ENCODE data around the gene FAM131C.
"Not testable (repeated sequence)": the region's sequence is repeated elsewhere in the genome, so short reads cannot be mapped to it uniquely, and the experiment has no call there.

The FAM131C gene

GRCh38 chr1:16076031-16076864, 2.8 kb upstream of the FAM131C start:
- DNase-seq: no peak

- DNase-seq: no peak
Observed at GRCh38 chr1:16075337-16076030, 2.0 kb upstream of the FAM131C start.

DNA sequence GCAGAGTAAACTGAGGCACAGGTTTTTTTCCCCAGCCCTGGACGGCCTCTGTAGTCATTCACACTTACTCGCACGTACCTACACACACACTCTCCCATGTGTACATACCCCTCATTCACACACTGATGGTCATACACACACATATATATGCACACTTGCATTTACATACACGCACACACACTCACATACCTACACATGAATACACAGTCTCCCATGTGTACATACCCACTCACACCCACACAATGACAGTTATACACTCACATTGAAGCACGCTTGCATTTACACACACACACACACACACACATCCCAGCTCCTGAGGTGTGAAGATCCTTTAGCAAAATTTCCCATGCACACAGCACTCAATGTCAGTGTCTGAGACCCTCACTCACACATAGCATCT, 766 bp upstream of the FAM131C start:
- DNase-seq: no peak

GRCh38 chr1:16072616-16073484, 601 bp downstream of the FAM131C start:
- DNase-seq: no peak

DNA sequence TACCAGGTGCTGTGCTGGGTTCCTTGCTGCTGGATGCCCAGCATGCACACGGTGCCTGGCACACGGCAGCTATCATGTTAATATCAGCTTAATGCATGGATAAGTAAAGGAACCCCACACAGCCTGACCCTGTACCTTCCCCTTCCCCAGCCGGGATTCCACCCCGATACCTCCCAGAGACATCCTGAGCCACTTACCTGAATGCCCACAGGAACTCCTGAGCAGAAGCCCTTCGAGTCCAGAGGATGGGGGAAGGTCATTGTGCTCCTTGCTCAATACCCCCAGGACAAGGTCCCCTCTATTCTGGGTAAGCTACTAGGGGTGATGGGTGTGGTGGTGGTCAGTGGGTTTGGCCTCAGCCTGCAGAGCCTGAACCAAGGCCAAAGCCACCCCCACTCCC, 1.4 kb downstream of the FAM131C start:
- no peak for DNase-seq

DNA sequence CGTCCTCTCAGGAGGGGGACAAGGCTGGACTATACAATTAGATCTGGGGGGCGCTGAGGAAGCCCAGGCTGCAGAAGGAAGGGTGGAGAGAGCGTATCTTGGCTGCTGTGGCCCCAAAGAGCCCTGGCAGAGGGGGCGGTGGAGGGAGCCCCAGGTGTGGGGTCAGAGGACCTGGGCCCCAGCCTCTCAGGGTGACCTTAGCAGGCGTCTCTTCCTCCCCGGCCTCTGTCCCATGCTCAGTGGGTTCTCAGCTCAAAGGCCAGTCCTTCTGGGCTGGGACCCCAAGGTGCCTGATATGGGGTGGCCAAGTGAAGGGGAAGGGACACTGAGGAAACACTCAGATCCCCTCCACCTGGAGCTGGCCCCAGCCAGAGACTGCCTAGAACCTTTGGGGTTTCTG, 1.8 kb downstream of the FAM131C start:
- no peak for DNase-seq

DNA sequence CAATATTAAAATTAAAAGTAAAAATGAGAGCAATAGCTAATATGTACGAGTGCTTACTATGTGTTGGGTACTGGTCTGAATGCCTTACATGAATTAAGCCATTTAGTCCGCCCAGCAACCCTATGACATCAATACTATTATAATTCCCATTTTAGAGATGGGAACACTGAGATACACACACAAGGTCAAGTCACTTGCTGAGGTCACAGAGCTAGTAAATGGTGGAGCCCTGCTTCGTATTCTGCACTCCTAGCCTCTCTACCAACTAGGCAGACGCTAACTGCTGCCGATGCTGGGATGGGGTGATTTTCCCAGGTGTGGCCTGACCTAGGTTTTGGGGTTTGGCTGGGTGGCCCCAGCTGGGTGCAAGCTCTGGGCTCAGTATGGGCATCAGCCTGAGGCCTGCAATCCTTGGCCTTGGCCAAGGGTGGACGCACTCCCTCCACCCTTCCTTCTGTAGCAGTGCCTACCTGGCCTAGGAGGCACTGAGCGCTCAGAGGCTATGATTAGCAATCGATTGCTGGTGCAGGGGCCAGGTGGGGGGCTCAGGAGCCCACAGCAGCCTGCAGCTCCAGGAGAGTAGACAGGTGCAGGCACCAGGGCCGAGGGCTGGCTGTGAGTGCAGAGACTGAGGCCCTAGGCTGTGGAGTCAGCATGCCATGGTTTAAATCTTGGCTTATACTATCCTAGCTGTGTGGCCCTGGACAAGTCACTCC, 2.7 kb downstream of the FAM131C start:
- DNase-seq: no peak

- no peak for DNase-seq
Observed at GRCh38 chr1:16068356-16069270, 4.8 kb downstream of the FAM131C start.

GRCh38 chr1:16067933-16068332, 5.5 kb downstream of the FAM131C start:
- no peak for DNase-seq

DNA sequence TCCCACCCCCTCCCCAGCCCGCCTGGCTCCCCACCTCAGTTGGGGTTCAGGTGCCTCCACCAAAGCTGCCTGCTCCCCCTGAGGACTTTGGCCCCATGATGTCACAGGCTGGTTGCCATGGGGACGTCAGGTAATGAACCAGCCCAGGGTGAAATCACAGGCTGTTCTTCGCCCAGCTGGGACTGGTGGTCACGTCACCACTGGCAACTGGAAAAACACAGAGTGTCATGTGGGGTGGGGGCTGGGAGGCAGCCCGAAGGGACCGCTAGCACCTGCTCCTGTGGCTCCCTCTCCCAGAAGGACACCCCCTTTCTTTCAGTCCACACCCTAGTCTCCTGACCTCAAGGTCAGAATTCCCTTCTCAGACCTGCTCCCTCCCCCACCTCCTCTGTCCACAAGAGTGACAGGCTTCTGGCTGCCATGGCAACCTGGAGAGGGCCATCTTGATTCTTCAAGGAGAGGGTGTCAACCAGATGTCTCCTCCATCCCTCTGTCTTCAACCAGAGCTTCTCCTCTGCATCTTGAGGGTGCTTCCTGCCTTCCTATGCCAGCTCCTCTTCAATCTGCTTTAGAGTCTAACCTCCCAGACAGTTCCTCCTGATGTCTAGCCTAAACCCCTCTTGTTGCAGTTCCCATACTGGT, 6.2 kb downstream of the FAM131C start:
- DNase-seq: no peak

GRCh38 chr1:16066245-16066644, 7.2 kb downstream of the FAM131C start:
- DNase-seq: no peak

DNA sequence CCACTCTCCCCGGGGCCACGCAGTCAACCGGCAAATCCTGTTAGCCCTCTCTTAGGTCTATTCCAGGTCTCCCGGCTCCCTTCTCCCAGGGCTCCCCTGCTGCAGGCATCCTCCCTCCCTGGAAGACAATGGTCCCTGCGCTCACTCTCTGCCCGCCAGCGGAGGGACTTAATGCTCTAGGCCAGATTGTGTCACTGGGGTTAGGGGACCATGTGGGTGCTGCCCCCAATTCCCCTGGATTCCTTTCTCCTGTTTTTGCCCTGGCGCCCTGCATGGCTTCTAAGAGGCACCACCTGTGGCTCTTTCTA, 8.2 kb downstream of the FAM131C start:
- no peak for DNase-seq

- DNase-seq: peak in 1 of 4 experiments; percentile 11
Observed at GRCh38 chr1:16064536-16065268, 8.7 kb downstream of the FAM131C start.

- no peak for DNase-seq
Observed at GRCh38 chr1:16063921-16064320, 9.5 kb downstream of the FAM131C start.

GRCh38 chr1:16063226-16063829, 10.1 kb downstream of the FAM131C start:
- DNase-seq: no peak

- DNase-seq: not testable (repeated sequence)
Observed at GRCh38 chr1:16062687-16063075, 10.8 kb downstream of the FAM131C start.

DNA sequence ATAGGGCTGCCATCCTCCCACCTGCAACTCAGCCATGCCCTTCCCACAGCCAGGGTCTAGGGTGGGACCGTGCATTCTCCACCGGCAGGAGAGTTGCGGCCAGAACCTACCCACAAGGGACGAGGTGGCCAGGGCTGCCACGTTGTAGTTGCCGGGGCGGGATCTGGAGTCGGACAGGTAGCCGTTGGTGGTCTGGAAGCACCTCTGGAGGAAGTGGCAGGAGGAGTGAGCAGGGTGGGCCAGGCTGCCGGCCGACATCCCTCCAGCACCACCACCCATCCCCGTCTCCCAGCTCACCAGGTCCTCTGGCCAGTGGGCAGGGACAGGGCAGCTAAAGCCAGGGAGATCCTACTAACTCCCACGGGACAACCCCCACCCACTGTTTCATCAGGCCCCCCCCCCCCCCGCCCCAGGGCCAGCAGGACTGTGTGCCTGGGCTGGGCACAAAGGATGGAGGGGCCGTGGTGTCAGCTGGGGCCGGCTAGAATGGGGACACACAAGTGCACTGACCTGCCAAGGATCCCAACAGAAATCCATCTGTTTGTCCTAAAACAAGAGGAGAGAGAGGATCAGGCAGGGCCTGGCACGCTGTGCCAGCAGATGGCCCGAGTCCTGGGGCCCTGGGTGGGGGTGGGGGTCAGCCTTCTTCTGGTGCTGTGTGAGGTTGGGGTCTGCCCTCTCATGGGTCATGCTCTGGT, 11.3 kb downstream of the FAM131C start:
- DNase-seq: not testable (repeated sequence)

DNA sequence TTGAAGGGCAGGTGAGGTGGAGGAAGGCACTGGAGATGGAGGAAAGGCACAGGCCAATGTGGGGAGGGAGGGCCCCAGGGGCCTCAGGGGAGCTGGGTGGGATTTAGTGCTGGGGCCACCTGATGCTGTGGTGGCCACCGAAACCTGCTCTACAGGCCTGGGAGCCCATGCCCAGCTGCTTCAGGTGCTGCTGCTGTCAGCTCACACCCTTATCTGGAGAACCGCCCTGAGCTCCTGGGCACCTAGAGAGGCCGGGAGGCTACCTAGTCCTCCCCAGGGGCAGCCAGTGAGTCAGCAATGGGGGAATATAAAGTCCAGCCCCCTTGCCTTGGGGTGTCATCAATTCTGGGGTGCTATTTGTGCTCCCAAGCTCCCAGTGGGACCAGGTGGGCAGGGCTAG, 12.2 kb downstream of the FAM131C start:
- no peak for DNase-seq
